Measurements from ENCODE around the gene MAGI1. TPM values are rescaled to one million over a fixed set of nuclear protein-coding genes. Genes with fewer than 3 reads are reported as not detected.

Gene MAGI1
- total RNA-seq, 1 donor from 2014 or later = 28.3 TPM

GRCh38 chr3:65478551-65479500, 559.9 kb downstream of the MAGI1 start:
- DNase-seq (ENCODE audit: low spot score) = no peak
- ATAC-seq = no peak

GRCh38 chr3:65473736-65474135, 565.0 kb downstream of the MAGI1 start:
- DNase-seq (ENCODE audit: low spot score) = no peak

GRCh38 chr3:65472501-65472900, 566.2 kb downstream of the MAGI1 start:
- no peak for DNase-seq (ENCODE audit: low spot score)
- no peak for ATAC-seq

More at GRCh38 chr3:65473736-65474135, 565.0 kb downstream of the MAGI1 start:
- no peak for ATAC-seq

GRCh38 chr3:65466300-65466988, 572.3 kb downstream of the MAGI1 start:
- ATAC-seq (no peak), DNase-seq (ENCODE audit: low spot score) (no peak)

- ATAC-seq (no peak), DNase-seq (ENCODE audit: low spot score) (no peak)
Measured at GRCh38 chr3:65449841-65450428, 588.8 kb downstream of the MAGI1 start.

- DNase-seq (ENCODE audit: low spot score) (no peak), ATAC-seq (no peak)
Measured at GRCh38 chr3:65448120-65448519, 590.6 kb downstream of the MAGI1 start.

GRCh38 chr3:65445573-65446169, 593.0 kb downstream of the MAGI1 start:
- DNase-seq (ENCODE audit: low spot score) = no peak
- ATAC-seq = peak; percentile 87

- no peak for DNase-seq (ENCODE audit: low spot score)
- no peak for ATAC-seq
Measured at GRCh38 chr3:65444447-65444815, 594.3 kb downstream of the MAGI1 start.

- ATAC-seq (no peak), DNase-seq (ENCODE audit: low spot score) (no peak)
Measured at GRCh38 chr3:65443739-65444446, 594.8 kb downstream of the MAGI1 start.

- DNase-seq (ENCODE audit: low spot score) (peak; percentile 49), ATAC-seq (peak; percentile 96)
Measured at GRCh38 chr3:65439641-65440284, 599.0 kb downstream of the MAGI1 start.

- ATAC-seq (no peak), DNase-seq (ENCODE audit: low spot score) (no peak)
Measured at GRCh38 chr3:65438612-65439011, 600.1 kb downstream of the MAGI1 start.

GRCh38 chr3:65438096-65438495, 600.6 kb downstream of the MAGI1 start:
- no peak for DNase-seq (ENCODE audit: low spot score)
- ATAC-seq = no peak

GRCh38 chr3:65436580-65436979, 602.1 kb downstream of the MAGI1 start:
- ATAC-seq (no peak), DNase-seq (ENCODE audit: low spot score) (no peak)

- ATAC-seq (no peak), DNase-seq (ENCODE audit: low spot score) (no peak)
Measured at GRCh38 chr3:65433480-65433879, 605.2 kb downstream of the MAGI1 start.

GRCh38 chr3:65432388-65433003, 606.2 kb downstream of the MAGI1 start:
- DNase-seq (ENCODE audit: low spot score) (no peak), ATAC-seq (no peak)

- ATAC-seq = peak; percentile 65
Measured at GRCh38 chr3:65425880-65426279, 612.8 kb downstream of the MAGI1 start.

GRCh38 chr3:65422154-65422553, 616.6 kb downstream of the MAGI1 start:
- no peak for DNase-seq (ENCODE audit: low spot score)
- no peak for ATAC-seq

More at GRCh38 chr3:65425880-65426279, 612.8 kb downstream of the MAGI1 start:
- DNase-seq (ENCODE audit: low spot score) = no peak

- no peak for DNase-seq (ENCODE audit: low spot score)
- no peak for ATAC-seq
Measured at GRCh38 chr3:65419233-65419632, 619.5 kb downstream of the MAGI1 start.

- no peak for ATAC-seq
- DNase-seq (ENCODE audit: low spot score) = no peak
Measured at GRCh38 chr3:65413891-65414290, 624.8 kb downstream of the MAGI1 start.

GRCh38 chr3:65412588-65412987, 626.1 kb downstream of the MAGI1 start:
- peak; percentile 79 for DNase-seq (ENCODE audit: low spot score)
- ATAC-seq = peak; percentile 96
